PC-9 (cell line): ENCODE data around the gene IMPDH2. TPM values are rescaled to one million over a fixed set of nuclear protein-coding genes. Genes with fewer than 3 reads are reported as not detected.

Experiments
- BruUV-seq: library from RNA; stranded (reverse); fragments of 400-500 nt; replicated peaks from 2 replicates; lab custom pipeline; 2021; lab: Mats Ljungman, UMichigan
- CTCF ChIA-PET: fragments of 300-600 bp; sonication (Branson Sonifier 250); formaldehyde crosslinking; loops from one replicate; lab custom pipeline; 2022; ENCODE audit warnings: antibody characterized with exemption; lab: Charles Lee
- POLR2A ChIA-PET: fragments of 300-600 bp; sonication (Branson Sonifier 250); formaldehyde crosslinking; loops from one replicate; lab custom pipeline; 2022; ENCODE audit warnings: antibody characterized with exemption; ENCODE audit not compliant: unreplicated experiment; lab: Charles Lee
- DNase-seq, 2 experiments: peaks; one replicate each; pipeline versions ENCODE4 v3.0.0 to v3.0.0-alpha.2; 2015 to 2022; ENCODE audit warnings: mixed read lengths in 1 of 2
- H2AFZ ChIP-seq: fragments of 200-600 bp; sonication (generic); 2 replicates; pipeline ENCODE4 v1.8.1; 2017; ENCODE audit warnings: antibody characterized with exemption
- H3F3A ChIP-seq: fragments of 200-600 bp; sonication (generic); 2 replicates; pipeline ENCODE4 v1.8.1; 2017; ENCODE audit warnings: antibody characterized with exemption, mild to moderate bottlenecking, low read depth; ENCODE audit not compliant: insufficient read depth
- H3K27ac ChIP-seq: fragments of 200-600 bp; sonication (generic); 2 replicates; pipeline ENCODE4 v1.6.1; 2016; ENCODE audit warnings: mixed run types
- H3K27me3 ChIP-seq: fragments of 200-600 bp; sonication (generic); 2 replicates; pipeline ENCODE4 v1.6.1; 2016; ENCODE audit warnings: low read depth, mixed run types; ENCODE audit not compliant: insufficient read depth
- H3K36me3 ChIP-seq: fragments of 200-600 bp; sonication (generic); 2 replicates; pipeline ENCODE4 v1.6.1; 2016; ENCODE audit warnings: low read depth, mixed run types
- H3K4me1 ChIP-seq: fragments of 200-600 bp; sonication (generic); replicated peaks from 2 replicates; pipeline ENCODE4 v1.6.1; 2016; ENCODE audit warnings: mixed run types; ENCODE audit not compliant: insufficient read depth
- H3K4me2 ChIP-seq: fragments of 200-600 bp; sonication (generic); 2 replicates; pipeline ENCODE4 v1.6.1; 2017; ENCODE audit warnings: mixed run types
- H3K4me3 ChIP-seq: fragments of 200-600 bp; sonication (generic); 2 replicates; pipeline ENCODE4 v1.6.1; 2016; ENCODE audit warnings: mixed run types
- H3K79me2 ChIP-seq: fragments of 200-600 bp; sonication (generic); 2 replicates; pipeline ENCODE4 v1.6.1; 2017; ENCODE audit warnings: low read depth, mixed run types
- H3K9me2 ChIP-seq: fragments of 200-600 bp; sonication (generic); 2 replicates; pipeline ENCODE4 v1.8.1; 2017; ENCODE audit warnings: mild to moderate bottlenecking; ENCODE audit not compliant: insufficient read depth
- H3K9me3 ChIP-seq: fragments of 200-600 bp; sonication (generic); 2 replicates; pipeline ENCODE4 v1.8.1; 2016; ENCODE audit warnings: low read depth; ENCODE audit not compliant: insufficient read depth
- H4K20me1 ChIP-seq: fragments of 200-600 bp; sonication (generic); 2 replicates; pipeline ENCODE4 v1.8.1; 2017; ENCODE audit not compliant: insufficient read depth
- EZH2 ChIP-seq: fragments of 200-600 bp; sonication (generic); IDR thresholded peaks from 2 replicates; pipeline ENCODE4 v1.8.0; 2017; ENCODE audit warnings: antibody characterized with exemption, low read depth
- intact Hi-C: fragments of 100-400 bp; cut with micrococcal nuclease; formaldehyde crosslinking; loops from one replicate; pipeline ENCODE4 v1.10.0; 2022; ENCODE audit not compliant: unreplicated experiment
- total RNA-seq: library from RNA; stranded (reverse); gene quantifications from 2 replicates; pipeline ENCODE4 v1.2.3, GENCODE V29; 2021
- TF ChIP-seq, protein P1 (sequence below): fragments of 200-600 bp; sonication (generic); conservative IDR thresholded peaks from 2 replicates; pipeline ENCODE4 v1.6.1; 2017; ENCODE audit warnings: mixed run types, antibody characterized with exemption, mild to moderate bottlenecking, moderate library complexity

Gene IMPDH2
- total RNA-seq, 1 experiment from 2014 or later, result 190 TPM

DNA sequence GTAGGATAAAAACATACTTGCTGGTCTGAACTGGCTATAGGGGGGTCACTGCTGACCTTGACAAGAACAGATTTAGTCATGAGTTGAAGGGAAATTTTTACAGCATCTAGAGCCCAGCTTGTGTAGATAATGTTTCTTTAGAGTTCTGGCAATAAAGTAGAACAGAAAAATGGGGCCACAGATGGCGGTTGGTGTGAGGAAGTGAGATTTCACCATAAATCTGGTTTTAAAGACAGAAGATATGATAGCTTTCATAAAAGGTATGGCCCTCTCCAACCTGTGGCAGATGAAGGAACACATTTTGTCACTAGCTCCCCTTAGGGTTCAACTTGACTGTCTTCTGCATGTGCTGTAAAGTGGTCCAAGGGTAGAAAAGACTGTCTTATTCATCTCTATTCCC lies 24.3 kb upstream of the IMPDH2 start:
- no peaks in the 10 kb centered on the region for H3K27me3 ChIP-seq
- CTCF ChIA-PET, result no interaction called here
- no peak for DNase-seq
- H4K20me1 ChIP-seq, result no peaks in the 10 kb centered on the region
- H3K4me1 ChIP-seq, result no peaks in the 10 kb centered on the region; the same call in 1 of the 2 replicates
- no peak for TF ChIP-seq EZH2
- TF ChIP-seq, protein P1, sequence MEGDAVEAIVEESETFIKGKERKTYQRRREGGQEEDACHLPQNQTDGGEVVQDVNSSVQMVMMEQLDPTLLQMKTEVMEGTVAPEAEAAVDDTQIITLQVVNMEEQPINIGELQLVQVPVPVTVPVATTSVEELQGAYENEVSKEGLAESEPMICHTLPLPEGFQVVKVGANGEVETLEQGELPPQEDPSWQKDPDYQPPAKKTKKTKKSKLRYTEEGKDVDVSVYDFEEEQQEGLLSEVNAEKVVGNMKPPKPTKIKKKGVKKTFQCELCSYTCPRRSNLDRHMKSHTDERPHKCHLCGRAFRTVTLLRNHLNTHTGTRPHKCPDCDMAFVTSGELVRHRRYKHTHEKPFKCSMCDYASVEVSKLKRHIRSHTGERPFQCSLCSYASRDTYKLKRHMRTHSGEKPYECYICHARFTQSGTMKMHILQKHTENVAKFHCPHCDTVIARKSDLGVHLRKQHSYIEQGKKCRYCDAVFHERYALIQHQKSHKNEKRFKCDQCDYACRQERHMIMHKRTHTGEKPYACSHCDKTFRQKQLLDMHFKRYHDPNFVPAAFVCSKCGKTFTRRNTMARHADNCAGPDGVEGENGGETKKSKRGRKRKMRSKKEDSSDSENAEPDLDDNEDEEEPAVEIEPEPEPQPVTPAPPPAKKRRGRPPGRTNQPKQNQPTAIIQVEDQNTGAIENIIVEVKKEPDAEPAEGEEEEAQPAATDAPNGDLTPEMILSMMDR, result no peak
- no peaks in the 10 kb centered on the region for H3K9me3 ChIP-seq
- intact Hi-C loops, result no loop called here
- H3K4me2 ChIP-seq, result no peak overlapping the region
- H2AFZ ChIP-seq, result no peak overlapping the region
- no peaks in the 10 kb centered on the region for H3K9me2 ChIP-seq
- no peak overlapping the region for H3K27ac ChIP-seq
- POLR2A ChIA-PET, result interaction anchor here (0.5 kb wide), 1 partner anchor 18 kb away, joined by 12 read pairs; no protein-coding TSS in a partner anchor
- BruUV-seq, result no TSS peak
- peaks cover 3% of the 10 kb centered on the region; the same call in 1 of the 2 replicates for H3K79me2 ChIP-seq
- no peaks in the 10 kb centered on the region for H3F3A ChIP-seq
- no peaks in the 10 kb centered on the region for H3K36me3 ChIP-seq
- no peak overlapping the region for H3K4me3 ChIP-seq

- no peaks in the 10 kb centered on the region for H3K4me1 ChIP-seq
- ChIA-PET POLR2A (interaction anchor here (0.6 to 0.8 kb wide), 2 partner anchors 18 to 241 kb away, joined by 3 to 12 read pairs; no protein-coding TSS in a partner anchor), CTCF (interaction anchor here (0.6 kb wide), 1 partner anchor 71 kb away, joined by 13 read pairs; no protein-coding TSS in a partner anchor)
- no peaks in the 10 kb centered on the region for H3K9me3 ChIP-seq
- H3K9me2 ChIP-seq, result no peaks in the 10 kb centered on the region
- TF ChIP-seq, protein P1, result no peak
- TF ChIP-seq EZH2, result no peak
- H3K27ac ChIP-seq, result no peak overlapping the region
- DNase-seq, result no peak
- intact Hi-C loops, result no loop called here
- peaks cover 10% of the 10 kb centered on the region; the same call in 1 of the 2 replicates for H3F3A ChIP-seq
- no peak overlapping the region for H3K4me3 ChIP-seq
- H4K20me1 ChIP-seq, result no peaks in the 10 kb centered on the region
- H3K4me2 ChIP-seq, result no peak overlapping the region
- H3K27me3 ChIP-seq, result no peaks in the 10 kb centered on the region
- H3K36me3 ChIP-seq, result no peaks in the 10 kb centered on the region; the same call in 1 of the 2 replicates
- no peak overlapping the region for H2AFZ ChIP-seq
- BruUV-seq, result no TSS peak
- no peaks in the 10 kb centered on the region for H3K79me2 ChIP-seq
These were observed 6.1 kb upstream of the IMPDH2 start for GRCh38 chr3:49035281-49035680.

DNA sequence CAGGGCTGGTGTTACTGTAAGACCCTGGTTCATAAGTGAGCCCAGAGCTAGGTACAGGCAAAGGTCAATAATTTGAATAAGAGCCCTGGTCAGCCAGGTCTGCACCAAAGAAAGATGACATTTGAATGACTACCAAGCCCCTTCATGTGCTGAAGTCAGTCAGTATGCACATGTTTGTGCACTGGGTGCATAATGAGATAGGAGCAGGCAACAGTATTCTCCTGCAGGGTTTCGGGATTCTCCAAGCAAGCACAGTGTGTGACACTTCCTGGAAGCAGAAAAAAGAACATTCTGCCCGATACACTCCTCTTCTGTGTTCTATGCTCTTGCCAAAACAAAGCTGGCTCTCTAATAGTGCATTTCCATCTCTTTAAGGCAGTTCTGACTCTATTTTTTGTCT lies 5.5 kb upstream of the IMPDH2 start:
- Histone ChIP-seq H3F3A (peaks cover 16% of the 10 kb centered on the region), H3K79me2 (no peaks in the 10 kb centered on the region), H2AFZ (no peak overlapping the region), H3K4me2 (no peak overlapping the region), H3K27ac (no peak overlapping the region), H3K4me1 (no peaks in the 10 kb centered on the region), H3K36me3 (no peaks in the 10 kb centered on the region), H3K27me3 (no peaks in the 10 kb centered on the region), H3K9me2 (no peaks in the 10 kb centered on the region), H3K4me3 (no peak overlapping the region), H4K20me1 (no peaks in the 10 kb centered on the region), H3K9me3 (no peaks in the 10 kb centered on the region)
- TF ChIP-seq, protein P1, result no peak
- no peak for TF ChIP-seq EZH2
- intact Hi-C loops, result no loop called here
- DNase-seq, result no peak
- no TSS peak for BruUV-seq
- ChIA-PET POLR2A (interaction anchor here (0.6 kb wide), 1 partner anchor 242 kb away, joined by 3 read pairs; no protein-coding TSS in a partner anchor), CTCF (no interaction called here)
